PFSK-1 (cell line): ENCODE data around the gene AMELX.

Source experiments
- POLR2AphosphoS5 ChIP-seq: IDR thresholded peaks from 2 replicates; pipeline ENCODE4 v1.6.1; 2012; ENCODE audit warnings: low read depth, mild to moderate bottlenecking, control low read depth, low read length, moderate library complexity
- REST ChIP-seq, 2 experiments: IDR thresholded peaks; 2 replicates each; pipeline versions ENCODE4 v1.6.1 to v1.8.0; 2011 to 2012; ENCODE audit warnings: low read depth in 2 of 2, low read length in 2 of 2, control low read depth in 1 of 2, inconsistent platforms in 1 of 2, mild to moderate bottlenecking in 1 of 2, moderate library complexity in 1 of 2; ENCODE audit not compliant: insufficient read depth in 1 of 2
- SIN3A ChIP-seq: IDR thresholded peaks from 2 replicates; pipeline ENCODE4 v1.6.1; 2012; ENCODE audit warnings: mild to moderate bottlenecking, low read length, moderate library complexity, borderline replicate concordance; ENCODE audit not compliant: insufficient read depth
- TAF1 ChIP-seq: IDR thresholded peaks from 2 replicates; pipeline ENCODE4 v1.6.1; 2012; ENCODE audit warnings: low read length, control low read depth, borderline replicate concordance; ENCODE audit not compliant: insufficient read depth

GRCh38 chrX:11254417-11255109 is 38.6 kb upstream of the AMELX start:
- TF ChIP-seq SIN3A, result no peak
- TF ChIP-seq POLR2AphosphoS5, result no peak
- TF ChIP-seq REST (IDR thresholded peaks at IDR 0.05; ENCODE audit: insufficient read depth in 1 of 2, low read depth in 2 of 2, low read length in 2 of 2), result no peak
- no peak for TF ChIP-seq TAF1
